HG02840 (cell line): Measurements from ENCODE around the gene ULK1.
A peak's percentile ranks its signal among the peaks of the same experiment; 100 is the strongest.

Experiments
- ATAC-seq: cut with Tn5 transposase; IDR thresholded peaks from one replicate; pipeline ENCODE4 v1.9.1; 2021; ENCODE audit warnings: mild to moderate bottlenecking, moderate library complexity, moderate number of reproducible peaks; ENCODE audit not compliant: unreplicated experiment, low FRiP score

ULK1 gene

DNA sequence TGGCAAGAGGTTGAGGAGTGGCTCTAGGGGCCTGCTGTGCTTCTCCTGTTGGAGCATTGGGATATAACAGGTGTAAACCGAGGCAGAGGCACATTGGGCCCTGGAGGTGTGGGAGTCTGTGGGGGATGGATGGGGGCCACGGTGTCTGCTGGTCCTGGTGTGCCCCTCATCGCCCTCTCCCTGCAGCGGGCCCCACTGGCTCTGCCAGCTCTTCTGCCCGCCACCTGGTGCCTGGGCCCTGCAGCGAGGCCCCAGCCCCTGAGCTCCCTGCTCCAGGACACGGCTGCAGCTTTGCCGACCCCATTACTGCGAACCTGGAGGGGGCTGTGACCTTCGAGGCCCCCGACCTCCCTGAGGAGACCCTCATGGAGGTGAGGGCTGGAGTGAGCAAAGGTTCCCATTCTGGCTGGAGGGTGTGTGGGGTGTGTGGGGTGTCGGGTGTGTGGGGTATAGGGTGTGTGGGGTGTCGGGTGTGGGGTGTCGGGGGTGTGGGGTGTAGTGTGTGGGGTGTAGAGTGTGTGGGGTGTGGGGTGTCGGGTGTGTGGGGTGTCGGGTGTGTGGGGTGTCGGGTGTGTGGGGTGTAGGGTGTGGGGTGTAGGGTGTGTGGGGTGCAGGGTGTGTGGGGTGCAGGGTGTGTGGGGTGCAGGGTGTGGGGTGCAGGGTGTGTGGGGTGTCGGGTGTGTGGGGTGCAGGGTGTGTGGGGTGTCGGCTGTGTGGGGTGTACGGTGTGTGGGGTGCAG lies 24.1 kb downstream of the ULK1 start:
- ATAC-seq: no peak

DNA sequence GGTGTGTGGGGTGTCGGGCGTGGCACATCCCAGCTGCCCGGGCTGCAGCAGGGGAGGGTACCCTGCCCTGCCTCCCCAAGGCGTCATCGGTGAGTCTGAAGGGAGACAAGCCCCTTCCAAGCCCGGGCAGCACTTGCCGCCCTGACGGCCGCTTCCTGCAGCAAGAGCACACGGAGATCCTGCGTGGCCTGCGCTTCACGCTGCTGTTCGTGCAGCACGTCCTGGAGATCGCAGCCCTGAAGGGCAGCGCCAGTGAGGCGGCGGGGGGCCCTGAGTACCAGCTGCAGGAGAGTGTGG lies 24.6 kb downstream of the ULK1 start:
- no peak for ATAC-seq

DNA sequence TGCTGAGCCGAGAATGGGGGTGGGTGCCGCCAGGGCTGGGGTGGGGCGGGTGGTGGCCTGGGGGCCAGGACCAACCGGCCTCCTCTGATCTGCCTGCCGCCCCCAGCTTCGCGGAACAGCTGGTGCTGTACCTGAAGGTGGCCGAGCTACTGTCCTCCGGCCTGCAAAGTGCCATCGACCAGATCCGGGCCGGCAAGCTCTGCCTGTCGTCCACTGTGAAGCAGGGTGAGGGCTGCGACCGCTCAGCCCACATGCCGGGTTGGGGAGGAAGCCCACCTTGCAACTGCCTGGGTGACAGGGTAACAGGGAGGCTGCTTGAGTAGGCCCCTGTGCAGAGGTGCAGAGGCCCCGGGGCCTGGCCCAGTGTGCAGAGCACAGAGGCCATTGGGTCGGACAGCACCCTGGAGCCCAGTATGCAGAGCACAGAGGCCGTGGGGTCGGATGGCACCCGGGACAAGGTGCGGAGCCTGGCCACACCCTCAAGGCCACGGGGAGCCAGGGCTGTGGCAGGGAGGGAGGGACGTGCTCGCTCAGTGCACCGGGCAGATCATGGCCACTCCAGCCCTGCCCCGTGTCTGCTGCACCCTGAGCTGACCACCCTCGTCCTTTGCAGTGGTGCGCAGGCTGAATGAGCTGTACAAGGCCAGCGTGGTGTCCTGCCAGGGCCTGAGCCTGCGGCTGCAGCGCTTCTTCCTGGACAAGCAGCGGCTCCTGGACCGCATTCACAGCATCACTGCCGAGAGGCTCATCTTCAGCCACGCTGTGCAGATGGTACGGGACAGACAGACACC lies 25.1 kb downstream of the ULK1 start:
- ATAC-seq: no peak

DNA sequence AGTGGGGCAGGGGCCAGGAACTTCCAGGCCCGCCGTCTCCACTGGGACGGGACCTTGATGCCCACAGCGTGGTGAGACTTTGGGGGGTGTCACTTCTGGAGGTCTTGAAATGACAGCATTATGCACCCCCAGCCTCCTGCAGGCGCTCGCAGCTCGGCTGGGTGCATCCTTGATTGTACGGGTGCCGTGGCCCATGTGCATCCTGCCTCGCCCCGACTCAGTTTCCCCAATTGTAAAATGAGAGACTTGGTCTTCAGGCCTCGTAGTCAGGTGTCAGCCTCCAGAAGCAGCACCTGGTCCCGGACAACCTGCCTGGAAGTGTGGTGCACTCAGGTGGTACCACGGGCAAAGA lies 25.7 kb downstream of the ULK1 start:
- ATAC-seq: no peak

DNA sequence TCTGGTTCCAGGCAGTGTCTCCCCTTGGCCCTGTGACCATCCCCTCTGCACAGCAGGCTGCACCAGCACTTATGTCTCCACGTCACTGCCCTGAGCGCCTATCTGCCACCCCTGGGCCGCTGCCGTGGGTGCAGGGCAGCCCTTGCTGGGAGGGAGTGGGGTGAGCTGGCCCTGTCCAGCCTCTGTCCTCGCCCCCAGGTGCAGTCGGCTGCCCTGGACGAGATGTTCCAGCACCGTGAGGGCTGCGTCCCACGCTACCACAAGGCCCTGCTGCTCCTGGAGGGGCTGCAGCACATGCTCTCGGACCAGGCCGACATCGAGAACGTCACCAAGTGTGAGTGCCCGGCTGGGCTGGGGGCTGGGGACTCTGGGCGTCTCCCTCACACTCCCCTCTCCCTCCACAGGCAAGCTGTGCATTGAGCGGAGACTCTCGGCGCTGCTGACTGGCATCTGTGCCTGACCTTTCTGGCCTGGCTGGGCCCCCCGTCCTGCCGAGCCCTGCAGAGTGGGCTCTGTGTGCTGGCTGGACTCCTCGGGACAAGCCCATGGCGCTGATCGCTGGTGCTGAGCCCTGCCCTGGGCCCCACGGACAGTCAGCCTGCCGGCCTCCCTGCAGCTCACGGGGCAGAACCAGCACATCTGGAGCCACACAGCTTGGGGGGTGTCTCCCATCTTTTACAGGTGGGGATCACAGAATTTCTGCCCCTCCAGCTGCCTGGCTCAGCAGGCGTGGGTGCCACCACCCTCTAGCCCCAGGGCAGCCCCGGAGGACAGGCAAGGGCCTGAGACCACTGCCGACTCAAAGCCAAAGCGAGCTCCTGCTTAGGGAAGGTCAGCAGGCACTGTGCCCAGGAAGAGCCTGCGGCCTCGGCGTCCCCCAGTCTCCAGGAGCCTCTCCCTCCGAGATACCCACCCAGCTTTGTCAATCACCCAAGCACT lies 26.7 kb downstream of the ULK1 start:
- ATAC-seq: no peak

DNA sequence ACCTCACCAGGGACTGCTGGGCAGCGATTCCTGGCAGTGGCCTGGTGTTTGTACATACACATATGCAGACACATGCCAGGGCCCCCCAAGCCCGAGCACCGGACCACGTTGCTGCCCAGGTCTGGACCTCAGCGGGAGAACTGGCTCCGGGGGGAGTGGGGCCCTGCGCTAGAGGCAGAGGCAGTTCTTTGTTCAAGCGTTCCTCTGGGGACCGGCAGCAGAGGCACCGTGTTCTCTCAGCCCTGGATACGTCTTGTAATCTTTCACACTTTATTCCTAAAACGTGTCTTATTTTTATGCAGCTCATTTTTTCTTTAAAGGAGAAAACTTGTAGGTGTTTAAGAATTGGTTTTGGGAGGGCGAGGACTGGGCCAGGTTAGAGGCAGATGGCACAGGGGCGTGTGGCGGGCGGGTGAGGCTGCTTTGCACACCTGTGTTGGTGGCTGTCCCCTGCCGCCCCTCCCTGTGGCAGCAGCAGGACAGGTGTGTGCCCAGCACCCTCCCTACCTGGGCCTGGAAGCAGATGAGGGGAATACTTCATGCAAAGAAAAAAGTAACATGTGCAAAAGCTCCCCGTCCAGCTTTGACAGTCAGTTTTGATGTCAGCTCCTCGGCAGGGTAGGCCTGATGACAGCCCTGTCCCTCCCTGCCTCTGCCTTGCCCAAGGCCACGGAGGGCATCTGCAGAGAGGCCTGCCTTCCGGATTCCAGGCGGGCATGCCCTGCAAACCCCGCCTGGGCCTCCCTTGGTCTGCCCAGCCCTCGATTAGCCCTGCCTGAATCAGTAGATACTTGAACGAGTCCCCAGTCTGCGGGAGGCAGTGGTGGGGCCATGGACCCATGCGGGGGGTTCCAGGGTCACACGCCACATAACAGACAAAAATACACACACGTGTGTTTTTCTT lies 27.7 kb downstream of the ULK1 start:
- no peak for ATAC-seq

DNA sequence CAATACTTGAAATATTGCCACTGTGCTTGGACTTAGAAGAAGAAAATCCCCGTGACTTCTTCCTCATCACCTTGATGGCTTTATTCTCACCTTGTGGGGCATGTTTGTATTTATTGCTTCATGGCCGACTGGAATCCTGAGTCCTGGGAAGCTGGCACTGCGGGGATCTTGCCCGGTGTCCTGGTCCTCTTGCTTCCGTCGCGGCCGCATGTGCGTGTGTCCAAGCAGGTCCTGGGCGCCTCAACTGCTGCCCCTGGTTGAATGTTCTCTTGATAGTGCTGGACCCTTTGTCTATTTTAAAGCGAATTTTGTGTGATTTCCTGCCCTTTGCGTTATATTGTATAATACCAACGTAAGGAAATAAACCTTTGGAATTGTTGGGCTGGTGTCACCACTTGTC lies 28.4 kb downstream of the ULK1 start:
- no peak for ATAC-seq

DNA sequence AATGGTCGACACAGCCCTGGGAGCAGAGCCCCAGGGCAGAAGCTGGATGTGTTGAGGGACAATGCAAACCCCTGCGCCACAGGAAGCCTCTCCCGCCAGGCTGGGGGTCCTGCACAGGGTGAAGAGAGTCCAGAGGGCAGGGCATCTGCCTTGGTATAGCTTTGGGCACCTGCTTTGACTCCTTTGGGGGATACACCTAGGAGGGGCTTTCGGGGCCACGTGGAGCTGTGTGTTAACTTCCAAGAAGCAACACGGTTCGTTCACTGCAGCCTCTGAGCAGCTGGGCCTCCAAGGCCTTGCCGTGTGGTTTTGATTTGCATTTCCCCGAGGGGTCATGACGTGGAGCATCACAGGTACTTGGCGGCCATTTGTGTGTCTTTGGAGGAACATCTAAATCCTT lies 28.8 kb downstream of the ULK1 start:
- ATAC-seq: peak; percentile 61

DNA sequence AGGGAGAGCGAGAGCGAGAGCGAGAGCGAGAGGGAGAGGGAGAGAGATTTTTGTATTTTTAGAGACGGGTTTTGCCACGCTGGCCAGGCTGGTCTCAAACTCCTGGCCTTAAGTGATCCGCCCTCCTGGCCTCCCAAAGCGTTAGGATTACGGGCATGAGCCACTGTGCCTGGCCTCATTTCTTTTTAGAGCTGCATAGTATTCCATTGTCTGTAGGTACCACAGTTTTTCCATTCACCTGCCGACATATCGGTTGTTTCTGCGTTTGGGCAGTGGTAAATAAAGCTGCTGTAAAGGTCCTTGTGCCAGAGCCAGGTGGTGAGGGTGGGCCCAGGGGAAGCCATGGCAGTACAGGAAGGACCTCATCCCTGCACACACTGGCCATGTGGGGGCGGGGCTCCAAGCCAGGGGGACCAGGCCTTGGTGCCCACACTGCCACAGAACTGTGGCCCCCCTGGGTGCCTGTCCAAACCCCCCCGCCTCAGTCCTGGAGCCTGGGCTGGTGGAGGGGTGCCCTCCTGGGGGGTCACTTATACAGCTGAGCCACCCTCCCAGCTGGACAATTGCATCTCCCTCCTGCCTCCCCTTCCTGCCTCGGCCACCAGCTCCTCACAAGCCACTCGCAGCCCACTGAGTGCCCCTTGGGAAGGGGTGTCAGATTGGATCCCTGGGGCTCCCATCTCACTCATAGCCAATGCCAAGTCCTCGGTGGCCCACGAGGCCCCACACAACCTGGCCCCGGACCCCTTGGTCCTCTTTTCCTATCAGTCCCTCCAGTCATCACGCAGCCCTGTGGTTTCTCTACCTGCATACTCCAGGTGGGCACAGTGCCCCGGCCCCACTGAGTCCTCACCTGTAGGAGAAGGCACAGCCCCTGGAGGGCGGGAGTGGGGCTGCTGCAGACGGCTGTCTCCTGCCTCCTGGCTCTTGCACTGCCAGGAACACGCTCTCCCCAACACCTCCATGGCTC lies 33.0 kb downstream of the ULK1 start:
- no peak for ATAC-seq

DNA sequence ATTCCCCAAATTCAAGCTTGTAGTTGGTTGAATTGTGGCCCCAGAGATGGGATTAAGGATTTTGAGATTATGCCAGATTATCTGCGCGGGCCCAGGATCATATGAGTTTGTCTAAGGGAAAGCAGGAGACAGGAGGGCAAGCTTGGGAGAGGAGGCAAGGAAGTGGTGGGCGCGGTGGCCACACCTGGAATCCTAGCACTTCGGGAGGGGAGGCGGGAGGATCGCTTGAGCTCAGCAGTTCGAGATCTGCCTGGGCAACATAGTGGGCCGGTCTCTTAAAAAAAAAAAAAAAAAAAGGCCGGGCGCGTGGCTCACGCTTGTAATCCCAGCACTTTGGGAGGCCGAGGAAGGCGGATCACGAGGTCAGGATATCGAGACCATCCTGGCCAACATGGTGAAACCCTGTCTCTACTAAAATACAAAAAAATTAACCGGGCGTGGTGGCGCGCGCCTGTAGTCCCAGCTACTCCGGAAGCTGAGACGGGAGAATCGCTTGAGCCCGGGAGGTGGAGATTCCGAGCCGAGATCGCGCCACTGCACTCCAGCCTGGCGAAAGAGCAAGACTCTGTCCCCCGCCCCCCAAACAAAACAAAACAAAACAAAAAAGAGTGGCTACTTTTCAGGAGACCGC lies 33.8 kb downstream of the ULK1 start:
- ATAC-seq: no peak

DNA sequence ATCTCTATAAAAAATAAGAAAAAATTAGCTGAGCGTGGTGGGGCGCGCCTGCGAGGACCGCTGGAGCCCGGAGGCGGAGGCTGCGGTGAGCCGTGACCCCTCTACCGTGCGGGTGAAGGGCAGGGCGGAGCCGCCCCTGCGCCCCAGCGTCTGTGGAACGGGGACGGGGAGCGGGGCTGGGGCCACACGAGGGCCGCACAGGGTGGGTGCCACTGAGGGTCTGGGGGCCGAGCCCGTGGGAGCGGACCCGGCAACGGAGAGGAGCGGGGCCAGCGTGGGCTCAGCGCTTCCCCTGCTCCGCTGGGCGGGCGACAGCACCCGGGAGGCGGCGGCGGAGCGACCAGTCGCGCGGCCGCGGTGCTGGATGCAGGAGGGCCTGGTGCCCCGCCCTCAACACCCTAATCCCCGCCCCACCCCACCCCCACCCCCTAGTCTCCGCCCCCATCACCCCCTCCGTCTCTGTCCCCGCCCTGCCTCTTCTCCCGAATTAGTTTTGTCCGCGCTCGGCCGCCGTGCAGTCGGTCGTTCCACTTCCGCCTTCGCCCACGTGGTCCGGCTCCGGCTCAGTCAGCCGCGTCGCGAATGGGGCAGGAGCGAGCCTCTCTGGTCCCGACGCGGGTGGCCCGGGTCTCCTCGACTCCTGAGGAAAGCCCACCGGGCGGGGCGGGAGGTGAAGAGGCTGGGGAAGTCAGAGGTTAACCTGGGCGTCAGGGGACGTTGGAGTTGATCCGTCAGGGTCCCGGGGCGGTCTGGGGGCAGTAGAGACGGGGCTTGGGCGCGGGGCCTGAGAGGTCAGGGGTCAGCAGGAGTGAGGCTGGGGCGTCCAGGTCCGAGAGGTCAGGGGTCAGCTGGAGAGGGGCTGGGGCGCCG lies 34.5 kb downstream of the ULK1 start, which contains the start of gene PUS1:
Gene PUS1 (plus strand): TSS at position 566 of the 870 bp plus-strand sequence. CDS start 447 bp downstream, outside the sequence.
- peak; percentile 54 for ATAC-seq

DNA sequence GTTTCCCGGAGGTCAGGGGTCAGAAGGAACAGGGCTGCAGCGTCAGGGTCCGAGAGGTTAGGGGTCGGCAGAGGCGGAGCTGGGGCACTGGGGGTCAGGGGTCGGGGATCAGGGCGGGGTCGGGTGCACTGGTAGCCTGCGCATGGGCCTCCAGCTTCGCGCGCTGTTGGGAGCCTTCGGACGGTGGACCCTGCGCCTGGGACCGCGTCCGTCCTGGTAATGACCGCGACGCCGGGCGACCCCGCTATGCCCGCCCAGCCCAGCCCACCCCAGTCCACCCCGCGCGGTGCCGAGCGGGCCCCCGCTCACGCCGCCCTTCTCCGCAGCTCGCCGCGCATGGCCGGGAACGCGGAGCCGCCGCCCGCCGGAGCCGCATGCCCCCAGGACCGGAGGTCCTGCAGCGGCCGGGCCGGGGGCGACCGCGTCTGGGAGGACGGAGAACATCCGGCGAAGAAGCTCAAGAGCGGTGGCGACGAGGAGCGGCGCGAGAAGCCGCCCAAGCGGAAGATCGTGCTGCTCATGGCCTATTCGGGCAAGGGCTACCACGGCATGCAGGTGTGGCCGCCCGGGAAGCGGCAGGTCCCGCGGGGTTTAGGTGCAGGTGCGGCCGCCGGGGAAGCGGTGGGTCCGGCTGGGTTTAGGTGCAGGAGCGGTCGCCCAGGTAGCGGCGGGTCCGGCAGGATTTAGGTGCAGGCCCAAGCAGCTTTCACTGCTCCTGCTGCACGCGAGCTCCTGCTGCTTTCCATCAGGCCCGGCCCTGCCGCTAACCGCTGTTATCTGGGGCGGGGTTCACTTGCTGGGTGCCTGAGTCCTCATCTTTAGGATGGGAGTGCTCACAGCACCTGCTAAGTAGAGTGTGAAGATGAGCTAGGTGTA lies 35.4 kb downstream of the ULK1 start:
- ATAC-seq: peak; percentile 7

DNA sequence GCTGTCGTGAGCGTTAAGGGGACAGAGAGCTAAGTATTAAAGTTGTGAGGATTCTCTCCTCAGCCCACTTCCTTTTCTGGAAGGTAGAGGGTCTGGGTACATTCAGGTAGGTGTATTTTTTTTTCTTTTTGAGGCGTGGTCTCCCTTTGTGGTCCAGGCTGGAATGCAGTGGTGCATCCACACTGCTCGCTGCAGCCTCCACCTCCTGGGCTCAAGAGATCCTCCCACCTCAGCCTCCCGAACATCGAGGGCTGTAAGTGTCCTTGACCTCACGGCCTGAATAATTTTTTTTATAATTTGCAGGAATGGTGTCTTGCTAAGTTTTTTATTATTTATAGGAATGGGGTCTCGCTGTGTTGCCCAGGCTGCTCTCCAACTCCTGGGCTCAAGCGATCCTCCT lies 36.1 kb downstream of the ULK1 start:
- ATAC-seq: no peak

DNA sequence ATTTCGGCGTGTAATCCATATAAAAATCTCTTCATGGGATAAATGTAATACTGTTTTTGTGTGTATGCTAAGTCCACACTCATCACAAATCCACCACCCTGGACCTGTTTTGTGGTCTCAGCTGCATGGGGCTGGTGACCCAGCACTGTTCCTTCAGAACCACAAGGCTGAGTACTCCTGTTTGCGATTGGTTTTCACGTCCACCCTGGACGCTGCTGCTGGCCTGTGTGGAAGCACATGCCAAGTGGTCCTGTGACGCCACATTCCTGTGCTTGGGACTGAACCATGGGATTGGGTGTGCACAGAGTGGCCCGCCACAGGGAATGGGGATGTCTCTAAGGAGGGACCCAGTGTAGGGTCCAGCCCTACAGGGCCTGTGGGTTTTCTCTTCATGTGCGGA lies 39.0 kb downstream of the ULK1 start:
- ATAC-seq: no peak

DNA sequence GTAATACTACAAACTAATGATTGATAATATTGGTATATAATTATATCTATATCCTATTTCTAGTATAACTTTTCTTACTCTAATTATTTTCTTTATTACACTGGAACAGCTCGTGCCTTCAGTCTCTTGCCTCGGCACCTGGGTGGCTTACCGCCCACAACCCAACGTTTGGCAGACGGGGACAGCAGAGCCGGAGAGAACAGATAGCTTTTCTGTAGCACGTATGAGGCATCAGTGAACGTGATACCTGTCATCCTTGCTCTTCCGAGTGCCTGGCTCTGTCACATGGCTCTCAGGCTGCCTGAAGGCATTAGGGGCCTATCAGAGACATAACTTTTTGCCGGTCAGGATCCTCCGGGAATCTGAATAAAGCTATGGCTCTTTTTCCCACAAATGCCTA lies 40.1 kb downstream of the ULK1 start:
- ATAC-seq: no peak

DNA sequence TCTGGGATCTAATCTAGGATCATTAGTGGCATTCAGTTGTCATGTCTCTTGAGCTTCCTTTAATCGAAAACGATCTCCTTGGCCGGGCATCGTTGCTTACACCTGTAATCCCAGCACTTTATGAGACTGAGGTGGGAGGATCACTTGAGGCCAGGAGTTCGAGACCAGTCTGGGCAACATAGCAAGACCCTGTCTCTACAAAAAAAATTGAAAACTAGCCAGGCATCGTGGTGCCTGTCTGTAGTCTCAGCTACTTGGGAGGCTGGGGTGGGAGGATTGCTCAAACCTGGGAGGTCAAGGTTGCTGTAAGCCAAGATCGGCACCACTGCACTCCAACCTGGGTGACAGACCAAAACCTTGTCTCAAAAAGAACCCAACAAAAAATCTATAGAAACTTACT lies 43.7 kb downstream of the ULK1 start:
- ATAC-seq: no peak

DNA sequence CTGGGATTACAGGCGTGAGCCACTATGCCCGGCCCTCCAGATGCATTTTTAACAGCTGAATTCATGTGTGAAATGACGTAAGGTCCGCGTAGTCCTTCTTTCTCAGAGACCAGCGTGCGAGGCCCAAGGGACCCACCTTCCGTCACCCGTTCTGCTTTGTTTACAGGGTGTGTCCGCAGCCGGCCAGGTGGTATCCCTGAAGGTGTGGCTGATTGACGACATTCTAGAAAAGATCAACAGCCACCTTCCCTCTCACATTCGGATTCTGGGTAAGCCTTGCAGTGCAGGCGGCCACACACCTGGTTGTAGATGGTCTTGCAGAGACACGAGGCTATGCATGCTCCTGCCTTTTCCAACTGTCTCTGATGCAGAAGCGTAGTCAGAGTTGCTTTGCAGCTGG lies 44.6 kb downstream of the ULK1 start:
- ATAC-seq: no peak
